HG03521 (cell line): ENCODE measurements around the gene PPARG.
"Not testable (repeated sequence)": the region's sequence is repeated elsewhere in the genome, so short reads cannot be mapped to it uniquely, and the experiment has no call there.

Experiments
- ATAC-seq: cut with Tn5 transposase; IDR thresholded peaks from one replicate; pipeline ENCODE4 v1.9.1; 2021; ENCODE audit warnings: mild to moderate bottlenecking, moderate library complexity; ENCODE audit not compliant: unreplicated experiment

PPARG gene

GRCh38 chr3:12477256-12477655, 188.4 kb downstream of the PPARG start:
- ATAC-seq = no peak

- ATAC-seq = no peak
Observed at GRCh38 chr3:12478326-12478725, 189.5 kb downstream of the PPARG start.

- ATAC-seq = not testable (repeated sequence)
Observed at GRCh38 chr3:12479198-12479597, 190.3 kb downstream of the PPARG start.

GRCh38 chr3:12479919-12480427, 191.1 kb downstream of the PPARG start:
- ATAC-seq = no peak

- no peak for ATAC-seq
Observed at GRCh38 chr3:12483410-12483809, 194.5 kb downstream of the PPARG start.

GRCh38 chr3:12483872-12484197, 195.0 kb downstream of the PPARG start:
- ATAC-seq = no peak
